Activated CD4-positive, CD25-positive, alpha-beta regulatory T cell (primary cell): ENCODE data around the gene KIRREL3.

Experiments
- DNase-seq, 4 experiments: peaks; one replicate each; lab custom pipeline; 2025; lab: John Stamatoyannopoulos, UW

Gene KIRREL3

GRCh38 chr11:126914941-126915340 lies 85.6 kb downstream of the KIRREL3 start:
- DNase-seq = no peak

GRCh38 chr11:126914166-126914565 lies 86.4 kb downstream of the KIRREL3 start:
- DNase-seq = no peak

GRCh38 chr11:126904520-126904919 lies 96.0 kb downstream of the KIRREL3 start:
- DNase-seq = no peak

- no peak for DNase-seq
Measured at GRCh38 chr11:126901783-126902182, 98.8 kb downstream of the KIRREL3 start.

GRCh38 chr11:126899961-126900748 lies 100.4 kb downstream of the KIRREL3 start:
- DNase-seq = no peak

- no peak for DNase-seq
Measured at GRCh38 chr11:126898802-126899201, 101.8 kb downstream of the KIRREL3 start.

- DNase-seq = no peak
Measured at GRCh38 chr11:126897430-126897829, 103.1 kb downstream of the KIRREL3 start.

GRCh38 chr11:126896025-126896424 lies 104.5 kb downstream of the KIRREL3 start:
- DNase-seq = no peak

GRCh38 chr11:126893796-126894195 lies 106.8 kb downstream of the KIRREL3 start:
- DNase-seq = no peak

- no peak for DNase-seq
Measured at GRCh38 chr11:126892756-126893155, 107.8 kb downstream of the KIRREL3 start.

GRCh38 chr11:126891556-126892217 lies 108.9 kb downstream of the KIRREL3 start:
- no peak for DNase-seq

- no peak for DNase-seq
Measured at GRCh38 chr11:126890561-126890960, 110.0 kb downstream of the KIRREL3 start.

- DNase-seq = no peak
Measured at GRCh38 chr11:126888115-126888712, 112.4 kb downstream of the KIRREL3 start.

GRCh38 chr11:126886636-126887035 lies 113.9 kb downstream of the KIRREL3 start:
- DNase-seq = no peak

- DNase-seq = no peak
Measured at GRCh38 chr11:126886085-126886484, 114.5 kb downstream of the KIRREL3 start.

- DNase-seq = no peak
Measured at GRCh38 chr11:126884594-126884993, 116.0 kb downstream of the KIRREL3 start.

- DNase-seq = no peak
Measured at GRCh38 chr11:126884192-126884591, 116.4 kb downstream of the KIRREL3 start.

GRCh38 chr11:126880872-126881271 lies 119.7 kb downstream of the KIRREL3 start:
- DNase-seq = no peak

- no peak for DNase-seq
Measured at GRCh38 chr11:126879516-126879915, 121.1 kb downstream of the KIRREL3 start.

GRCh38 chr11:126878913-126879482 lies 121.6 kb downstream of the KIRREL3 start:
- no peak for DNase-seq

- no peak for DNase-seq
Measured at GRCh38 chr11:126874831-126875230, 125.7 kb downstream of the KIRREL3 start.

GRCh38 chr11:126874276-126874675 lies 126.3 kb downstream of the KIRREL3 start:
- no peak for DNase-seq

GRCh38 chr11:126871792-126872191 lies 128.8 kb downstream of the KIRREL3 start:
- DNase-seq = no peak
